Measurements from ENCODE around the gene PNCK. TPM values are rescaled to one million over a fixed set of nuclear protein-coding genes. Genes with fewer than 3 reads are reported as not detected.

The PNCK gene
- total RNA-seq, 1 donor from 2014 or later, result not detected

- intact Hi-C loops (cut with micrococcal nuclease), result loop anchor here (5.0 kb wide), 1 partner anchor 709 kb away; no protein-coding TSS in a partner anchor
Observed at GRCh38 chrX:153665726-153666306, 7.8 kb downstream of the PNCK start.

GRCh38 chrX:153662266-153662665, 11.3 kb downstream of the PNCK start:
- intact Hi-C loops (cut with micrococcal nuclease), result no loop called here

- intact Hi-C loops (cut with micrococcal nuclease), result no loop called here
Observed at GRCh38 chrX:153659268-153659667, 14.3 kb downstream of the PNCK start.

- intact Hi-C loops (cut with micrococcal nuclease), result no loop called here
Observed at GRCh38 chrX:153657161-153657560, 16.5 kb downstream of the PNCK start.

GRCh38 chrX:153653556-153653955, 20.1 kb downstream of the PNCK start:
- intact Hi-C loops (cut with micrococcal nuclease), result no loop called here

- intact Hi-C loops (cut with micrococcal nuclease), result no loop called here
Observed at GRCh38 chrX:153651540-153652079, 22.0 kb downstream of the PNCK start.

- intact Hi-C loops (cut with micrococcal nuclease), result no loop called here
Observed at GRCh38 chrX:153650959-153651358, 22.7 kb downstream of the PNCK start.

- intact Hi-C loops (cut with micrococcal nuclease), result no loop called here
Observed at GRCh38 chrX:153649915-153650782, 23.5 kb downstream of the PNCK start.

GRCh38 chrX:153649178-153649914, 24.3 kb downstream of the PNCK start:
- intact Hi-C loops (cut with micrococcal nuclease), result no loop called here

- intact Hi-C loops (cut with micrococcal nuclease), result no loop called here
Observed at GRCh38 chrX:153648358-153649177, 25.0 kb downstream of the PNCK start.

GRCh38 chrX:153647461-153648357, 25.9 kb downstream of the PNCK start:
- intact Hi-C loops (cut with micrococcal nuclease), result no loop called here

GRCh38 chrX:153646620-153647373, 26.8 kb downstream of the PNCK start, which contains the start of gene DUSP9:
Gene DUSP9 (plus strand): TSS chrX:153647203. CDS start chrX:153647954, 751 bp downstream.
- intact Hi-C loops (cut with micrococcal nuclease), result no loop called here

GRCh38 chrX:153645921-153646488, 27.6 kb downstream of the PNCK start:
- intact Hi-C loops (cut with micrococcal nuclease), result no loop called here

GRCh38 chrX:153645151-153645550, 28.5 kb downstream of the PNCK start:
- intact Hi-C loops (cut with micrococcal nuclease), result no loop called here

GRCh38 chrX:153644356-153645125, 29.1 kb downstream of the PNCK start:
- intact Hi-C loops (cut with micrococcal nuclease), result no loop called here

- intact Hi-C loops (cut with micrococcal nuclease), result no loop called here
Observed at GRCh38 chrX:153643431-153644351, 29.9 kb downstream of the PNCK start.
